ENCODE data around the gene ESAM. TPM values are rescaled to one million over a fixed set of nuclear protein-coding genes. Genes with fewer than 3 reads are reported as not detected.

Gene ESAM, protein sequence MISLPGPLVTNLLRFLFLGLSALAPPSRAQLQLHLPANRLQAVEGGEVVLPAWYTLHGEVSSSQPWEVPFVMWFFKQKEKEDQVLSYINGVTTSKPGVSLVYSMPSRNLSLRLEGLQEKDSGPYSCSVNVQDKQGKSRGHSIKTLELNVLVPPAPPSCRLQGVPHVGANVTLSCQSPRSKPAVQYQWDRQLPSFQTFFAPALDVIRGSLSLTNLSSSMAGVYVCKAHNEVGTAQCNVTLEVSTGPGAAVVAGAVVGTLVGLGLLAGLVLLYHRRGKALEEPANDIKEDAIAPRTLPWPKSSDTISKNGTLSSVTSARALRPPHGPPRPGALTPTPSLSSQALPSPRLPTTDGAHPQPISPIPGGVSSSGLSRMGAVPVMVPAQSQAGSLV
- total RNA-seq (10 to 100 TPM; 31.2 to 49.8 (median 41.9) TPM), polyA plus RNA-seq (51.8 TPM)
- long read RNA-seq, donor 1, transcript ESAM-201 (7 exons, 1,826 nt): major isoform, 72 of 122 reads
- long read RNA-seq, donor 1, transcript ESAM-202 (7 exons, 1,833 nt): minor isoform, 7 of 122 reads
- long read RNA-seq, donor 1, partial matches to known transcripts: 22 of 122 reads
- long read RNA-seq, donor 1, other reads (novel, unspliced or antisense): 19 of 122 reads
- long read RNA-seq, donor 2, transcript ESAM-201 (7 exons, 1,826 nt): major isoform, 33 of 57 reads
- long read RNA-seq, donor 2, transcript ESAM-202 (7 exons, 1,833 nt): minor isoform, 9 of 57 reads
- long read RNA-seq, donor 2, partial matches to known transcripts: 6 of 57 reads
- long read RNA-seq, donor 2, other reads (novel, unspliced or antisense): 9 of 57 reads
- long read RNA-seq, donor 3, transcript ESAM-202 (7 exons, 1,833 nt): minor isoform, 19 of 177 reads
- long read RNA-seq, donor 3, transcript ESAM-201 (7 exons, 1,826 nt): major isoform, 105 of 177 reads
- long read RNA-seq, donor 3, partial matches to known transcripts: 10 of 177 reads
- long read RNA-seq, donor 3, other reads (novel, unspliced or antisense): 40 of 177 reads
- long read RNA-seq, donor 4, transcript ESAM-201 (7 exons, 1,826 nt): major isoform, 44 of 59 reads
- long read RNA-seq, donor 4, partial matches to known transcripts: 4 of 59 reads
- long read RNA-seq, donor 4, other reads (novel, unspliced or antisense): 8 of 59 reads

DNA sequence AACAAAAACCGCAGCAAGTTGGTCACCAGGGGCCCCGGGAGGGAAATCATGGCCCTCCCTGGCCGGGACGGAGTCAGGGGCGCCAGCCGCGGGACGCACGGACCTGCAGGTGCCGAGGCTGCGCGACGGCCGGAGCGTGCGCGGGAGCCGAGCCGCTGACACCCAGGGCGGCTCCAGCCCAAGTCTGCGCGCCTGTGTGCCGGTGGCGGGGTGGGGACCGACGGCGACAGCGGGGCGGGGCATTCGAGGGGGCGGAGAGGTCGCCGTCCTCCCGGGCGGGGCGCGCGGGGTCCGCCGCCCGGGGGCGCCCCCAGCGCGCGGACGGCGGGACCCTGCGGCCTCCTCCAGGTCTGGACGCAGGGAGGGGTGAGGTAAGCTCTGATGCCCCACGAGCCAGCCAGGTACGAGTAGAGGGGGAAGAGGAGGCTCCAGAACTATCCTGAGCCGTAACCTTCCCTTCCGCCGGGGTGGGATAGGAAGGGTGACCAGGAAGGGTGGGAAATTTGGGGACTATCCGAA lies at the start of gene ESAM:
TSS of gene ESAM (minus strand) at position 186 of the 519 bp plus-strand sequence. CDS start at position 50, 136 bp downstream.
- H3K9me3 ChIP-seq (ENCODE audit: control insufficient read depth, low read length): no peaks in the 10 kb centered on the region
- intact Hi-C loops (cut with DNase I): loop anchor here in 3 of 4 donors (2.0 to 10.0 kb wide), 4 partner anchors 73 to 91 kb away; partner anchors contain the start of genes SIAE (in 2 of the 3) and SPA17 (in 2 of the 3)
- DNase-seq (peak; percentile 58 to 87 (median 82)), ATAC-seq (peak; percentile 56 to 60)
- no peaks in the 10 kb centered on the region for H3K27me3 ChIP-seq (ENCODE audit: control insufficient read depth, insufficient read depth)
- WGBS: 1% methylated on average over 55 of the region's 55 CpGs
- H3K4me3 ChIP-seq (ENCODE audit: low read length): peak within 1 kb of the TSS; percentile 60
- H3K27ac ChIP-seq (ENCODE audit: low read length): peak within 1 kb of the TSS; percentile 80
- H3K4me1 ChIP-seq (ENCODE audit: control insufficient read depth, insufficient read depth, low read length): peaks cover 3% of the 10 kb centered on the region

DNA sequence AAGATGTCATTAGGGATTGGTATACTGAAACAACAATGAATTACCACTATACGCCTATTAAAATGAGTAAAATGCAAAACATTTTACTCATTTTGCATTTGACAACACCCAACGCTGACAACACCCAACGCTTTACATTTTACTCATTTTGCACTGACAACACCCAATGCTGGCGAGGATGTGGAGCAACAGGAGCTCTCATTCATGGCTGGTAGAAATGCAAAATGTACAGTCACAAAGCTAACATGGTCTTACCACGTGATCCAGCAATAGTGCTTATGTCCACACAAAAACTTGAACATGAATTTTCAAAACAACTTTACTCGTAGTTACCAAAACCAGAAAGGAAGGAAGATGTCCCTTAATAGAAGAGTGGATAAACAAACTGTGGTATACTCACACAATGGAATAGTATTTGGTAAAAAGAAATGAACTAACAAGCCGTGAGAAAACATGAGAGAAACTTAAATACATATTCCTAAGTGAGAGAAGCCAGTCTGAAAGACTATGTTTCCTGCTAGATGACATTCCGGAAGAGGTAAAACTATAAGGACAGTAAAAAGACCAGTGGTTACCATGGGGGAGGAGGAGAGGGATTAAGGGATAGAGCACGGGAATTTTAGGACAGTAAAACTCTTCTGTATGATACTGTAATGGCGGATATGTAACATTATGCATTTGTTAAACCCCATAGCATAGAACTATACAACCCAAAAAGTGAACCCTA lies 49.5 kb upstream of the ESAM start:
- no peak overlapping the region for H3K27ac ChIP-seq (ENCODE audit: low read length)
- intact Hi-C loops (cut with DNase I): no loop called here
- no peaks in the 10 kb centered on the region for H3K4me1 ChIP-seq (ENCODE audit: control insufficient read depth, insufficient read depth, low read length)
- DNase-seq: no peak
- H3K9me3 ChIP-seq (ENCODE audit: control insufficient read depth, low read length): no peaks in the 10 kb centered on the region
- no peak for ATAC-seq
- no peaks in the 10 kb centered on the region for H3K27me3 ChIP-seq (ENCODE audit: control insufficient read depth, insufficient read depth)
- WGBS: 87% methylated on average over 10 of the region's 10 CpGs
- H3K4me3 ChIP-seq (ENCODE audit: low read length): no peak overlapping the region

DNA sequence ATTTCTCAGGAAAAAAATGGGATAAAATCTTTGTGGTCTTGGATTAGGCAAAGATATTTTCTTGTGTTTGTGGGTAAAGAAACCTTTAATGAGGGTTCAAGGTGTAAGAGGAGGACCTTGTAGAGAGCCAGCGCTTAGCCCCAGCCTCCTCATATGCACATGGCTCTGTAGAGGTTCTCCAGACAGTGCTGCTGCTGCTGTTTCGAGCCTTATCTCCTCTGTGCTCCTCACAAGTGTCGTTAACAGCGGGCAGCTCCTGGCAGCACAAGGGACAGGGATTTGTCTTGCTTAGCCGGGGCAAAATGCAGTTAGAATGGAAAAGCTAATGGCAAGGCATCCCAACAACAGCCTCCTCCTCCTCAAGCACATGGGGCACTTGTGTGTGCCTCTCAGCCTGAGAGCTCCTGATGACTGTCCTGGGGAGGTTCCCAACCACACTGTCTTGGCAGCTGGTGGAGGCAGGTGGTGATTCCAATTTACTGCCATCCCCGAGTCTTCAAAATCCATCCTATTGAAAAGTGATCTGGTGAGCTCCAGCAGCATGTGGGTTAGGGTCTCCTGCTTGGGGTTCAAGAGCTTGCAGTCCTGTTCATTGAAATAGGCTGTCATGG lies 45.7 kb upstream of the ESAM start:
- Histone ChIP-seq H3K27ac (ENCODE audit: low read length) (no peak overlapping the region), H3K4me3 (ENCODE audit: low read length) (no peak overlapping the region), H3K4me1 (ENCODE audit: control insufficient read depth, insufficient read depth, low read length) (no peaks in the 10 kb centered on the region), H3K9me3 (ENCODE audit: control insufficient read depth, low read length) (no peaks in the 10 kb centered on the region), H3K27me3 (ENCODE audit: control insufficient read depth, insufficient read depth) (no peaks in the 10 kb centered on the region)
- intact Hi-C loops (cut with DNase I): no loop called here
- ATAC-seq: no peak
- 65% methylated on average over 6 of the region's 6 CpGs for WGBS
- DNase-seq: no peak

DNA sequence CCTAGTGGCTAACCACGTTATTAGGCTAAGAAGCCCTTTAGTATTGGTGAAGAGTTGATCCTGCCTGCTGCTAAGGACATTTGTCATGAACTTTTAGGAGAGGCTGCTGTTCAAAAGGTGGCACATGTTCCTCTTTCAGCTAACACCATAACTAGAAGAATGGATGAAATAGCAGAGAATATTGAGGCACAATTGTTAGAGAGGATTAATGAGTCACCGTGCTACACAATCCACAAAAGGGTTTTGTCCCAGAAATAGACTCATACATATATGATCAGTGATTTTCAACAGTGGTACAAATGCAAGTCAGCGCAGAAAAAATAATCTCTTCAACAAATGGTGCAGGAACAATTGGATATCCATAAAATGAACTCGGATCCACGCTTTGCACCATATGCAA lies 45.1 kb upstream of the ESAM start:
- H3K4me1 ChIP-seq (ENCODE audit: control insufficient read depth, insufficient read depth, low read length): no peaks in the 10 kb centered on the region
- no peak overlapping the region for H3K4me3 ChIP-seq (ENCODE audit: low read length)
- H3K9me3 ChIP-seq (ENCODE audit: control insufficient read depth, low read length): no peaks in the 10 kb centered on the region
- DNase-seq: no peak
- intact Hi-C loops (cut with DNase I): no loop called here
- ATAC-seq: no peak
- no peaks in the 10 kb centered on the region for H3K27me3 ChIP-seq (ENCODE audit: control insufficient read depth, insufficient read depth)
- no peak overlapping the region for H3K27ac ChIP-seq (ENCODE audit: low read length)
- WGBS: 92% methylated on average over 5 of the region's 5 CpGs

DNA sequence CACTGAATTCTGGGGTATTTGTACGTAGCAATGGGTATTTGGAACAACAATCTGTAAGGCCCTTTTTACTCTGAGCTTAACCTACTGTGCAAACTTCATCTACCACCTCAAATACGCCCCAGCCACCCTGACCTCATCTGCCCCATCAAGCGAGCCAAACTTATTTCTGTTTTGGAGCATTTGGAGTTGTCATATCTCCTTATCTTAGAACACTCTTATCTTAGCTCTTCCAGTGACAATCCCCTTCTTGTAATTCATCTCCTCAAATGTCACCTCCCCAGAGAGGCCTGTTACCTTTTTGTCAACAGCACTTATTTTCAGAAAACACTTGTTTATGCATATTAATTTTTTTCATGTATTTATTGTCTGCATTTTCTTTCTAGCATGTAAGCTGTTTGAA lies 42.8 kb upstream of the ESAM start:
- DNase-seq (no peak), ATAC-seq (no peak)
- Histone ChIP-seq H3K4me3 (ENCODE audit: low read length) (no peak overlapping the region), H3K27ac (ENCODE audit: low read length) (no peak overlapping the region), H3K9me3 (ENCODE audit: control insufficient read depth, low read length) (no peaks in the 10 kb centered on the region), H3K4me1 (ENCODE audit: control insufficient read depth, insufficient read depth, low read length) (no peaks in the 10 kb centered on the region), H3K27me3 (ENCODE audit: control insufficient read depth, insufficient read depth) (no peaks in the 10 kb centered on the region)
- intact Hi-C loops (cut with DNase I): no loop called here
- 77% methylated on average over 3 of the region's 3 CpGs for WGBS

DNA sequence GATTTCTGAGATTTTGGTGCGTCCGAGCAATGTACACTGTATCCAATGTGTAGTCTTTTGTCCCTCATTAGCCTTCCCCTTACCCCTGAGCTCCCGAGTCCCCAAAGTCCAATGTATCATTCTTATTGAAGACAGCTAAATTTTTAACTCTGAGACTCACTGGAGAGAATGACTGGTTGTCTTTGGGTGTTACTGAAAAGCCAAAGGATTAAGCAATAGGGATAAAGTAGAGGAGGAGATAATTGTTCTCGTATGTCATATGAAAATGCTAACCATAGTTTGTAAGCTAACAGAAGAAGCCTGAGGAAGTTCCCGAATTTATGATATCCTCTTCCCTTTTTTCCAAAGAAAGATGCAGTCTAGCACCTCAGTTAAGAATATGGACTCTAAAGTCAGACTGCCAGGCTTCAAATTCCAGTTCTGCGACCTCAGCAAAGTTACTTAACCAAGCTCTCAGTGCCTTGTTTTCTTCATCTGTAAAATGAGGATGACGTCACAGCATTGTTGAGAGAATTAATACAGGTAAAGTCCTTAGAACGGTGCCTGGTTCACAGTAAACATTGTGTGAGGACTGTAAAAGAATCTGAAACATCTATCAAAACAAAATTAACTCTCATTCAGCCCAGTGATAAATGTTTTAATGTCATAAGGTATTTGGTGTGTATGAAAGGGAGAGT lies 39.7 kb upstream of the ESAM start:
- intact Hi-C loops (cut with DNase I): no loop called here
- Histone ChIP-seq H3K27me3 (ENCODE audit: control insufficient read depth, insufficient read depth) (no peaks in the 10 kb centered on the region), H3K4me3 (ENCODE audit: low read length) (no peak overlapping the region), H3K9me3 (ENCODE audit: control insufficient read depth, low read length) (no peaks in the 10 kb centered on the region), H3K4me1 (ENCODE audit: control insufficient read depth, insufficient read depth, low read length) (peaks cover 4% of the 10 kb centered on the region), H3K27ac (ENCODE audit: low read length) (no peak overlapping the region)
- 76% methylated on average over 8 of the region's 8 CpGs for WGBS
- ATAC-seq (no peak), DNase-seq (no peak)

DNA sequence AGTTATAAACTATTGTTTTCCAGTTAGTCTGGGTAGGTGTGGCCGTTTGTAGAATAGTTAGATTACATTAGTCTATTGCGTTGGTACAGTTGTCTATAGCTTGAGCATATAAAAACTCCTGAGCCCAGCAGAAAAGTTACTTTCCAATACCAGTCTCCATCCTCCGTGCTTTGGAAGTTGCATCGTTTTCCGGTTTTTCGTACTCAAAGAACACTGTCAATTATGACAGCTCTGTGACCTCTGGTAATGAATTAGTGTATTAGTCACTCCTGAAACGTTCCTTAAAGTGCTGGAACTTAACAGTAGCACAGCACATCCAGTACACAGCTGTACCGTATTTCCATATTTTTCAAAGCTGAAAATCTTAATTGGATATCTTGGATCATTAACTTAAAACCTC lies 38.9 kb upstream of the ESAM start:
- H3K27me3 ChIP-seq (ENCODE audit: control insufficient read depth, insufficient read depth): no peaks in the 10 kb centered on the region
- DNase-seq (no peak), ATAC-seq (peak in 1 of 2 donors; percentile 44)
- WGBS: 8% methylated on average over 8 of the region's 8 CpGs
- intact Hi-C loops (cut with DNase I): no loop called here
- peaks cover 4% of the 10 kb centered on the region for H3K4me1 ChIP-seq (ENCODE audit: control insufficient read depth, insufficient read depth, low read length)
- peak overlapping the region; percentile 94 for H3K4me3 ChIP-seq (ENCODE audit: low read length)
- peak overlapping the region; percentile 99 for H3K27ac ChIP-seq (ENCODE audit: low read length)
- no peaks in the 10 kb centered on the region for H3K9me3 ChIP-seq (ENCODE audit: control insufficient read depth, low read length)

DNA sequence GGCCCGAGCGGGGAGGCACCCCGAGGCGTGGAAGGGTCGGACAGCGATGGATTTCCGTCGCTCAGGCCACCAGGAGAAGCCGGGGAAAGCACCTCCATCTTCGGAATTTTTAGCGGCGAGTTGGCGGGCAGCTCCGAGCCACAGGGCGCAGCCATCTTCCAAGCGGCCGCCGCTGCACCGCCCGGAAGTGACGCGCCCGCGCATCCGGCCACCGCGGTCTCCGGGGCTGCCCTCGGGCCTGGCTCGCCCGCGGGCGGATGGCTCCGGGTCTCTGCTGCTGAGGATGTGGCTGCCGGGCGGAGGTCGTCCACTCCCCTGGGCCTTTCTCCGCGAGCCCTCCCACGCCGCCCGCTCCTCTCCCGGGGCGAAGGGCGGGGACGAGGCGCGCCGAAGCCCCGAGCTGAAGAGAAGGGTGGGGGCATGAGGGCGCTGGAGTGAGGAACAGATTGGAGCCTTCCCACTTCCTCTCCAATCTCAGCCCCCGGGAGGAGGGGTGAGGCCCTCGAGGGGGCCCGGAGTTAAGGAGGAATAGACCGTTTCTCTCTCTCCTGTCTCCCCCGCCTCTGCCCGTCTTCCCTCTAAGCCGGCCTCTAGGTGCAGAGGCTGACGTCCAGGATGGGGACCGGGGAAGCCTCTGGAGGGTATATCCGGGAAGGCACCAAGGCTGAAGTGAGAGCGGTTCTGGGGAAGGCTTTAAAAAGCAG lies 38.3 kb upstream of the ESAM start, which contains the start of gene MSANTD2:
TSS of gene MSANTD2 (minus strand) at position 181 of the 704 bp plus-strand sequence. CDS start at position 155, 26 bp downstream.
- peak; percentile 83 to 94 (median 93) for DNase-seq
- Histone ChIP-seq H3K27me3 (ENCODE audit: control insufficient read depth, insufficient read depth) (no peaks in the 10 kb centered on the region), H3K27ac (ENCODE audit: low read length) (peak within 1 kb of the TSS; percentile 99), H3K4me3 (ENCODE audit: low read length) (peak within 1 kb of the TSS; percentile 94), H3K4me1 (ENCODE audit: control insufficient read depth, insufficient read depth, low read length) (peaks cover 4% of the 10 kb centered on the region), H3K9me3 (ENCODE audit: control insufficient read depth, low read length) (no peaks in the 10 kb centered on the region)
- intact Hi-C loops (cut with DNase I): no loop called here
- ATAC-seq: peak; percentile 98
- under 1% methylated on average over 62 of the region's 62 CpGs for WGBS

Measured in right cardiac atrium (tissue), 5 donors.